CD4-positive, alpha-beta memory T cell (primary cell): ENCODE measurements around the gene CACNG1. TPM values are rescaled to one million over a fixed set of nuclear protein-coding genes. Genes with fewer than 3 reads are reported as not detected.
"Not testable (repeated sequence)": the region's sequence is repeated elsewhere in the genome, so short reads cannot be mapped to it uniquely, and the experiment has no call there.

Source experiments
- CTCF ChIA-PET: fragments of 350-600 bp; sonication (Branson Sonifier 250); formaldehyde crosslinking; loops from one replicate; lab custom pipeline; 2021; ENCODE audit warnings: inconsistent platforms; ENCODE audit not compliant: partially characterized antibody; lab: Charles Lee
- POLR2A ChIA-PET: fragments of 350-600 bp; sonication (Branson Sonifier 250); formaldehyde crosslinking; loops from one replicate; lab custom pipeline; 2021; ENCODE audit not compliant: partially characterized antibody; lab: Charles Lee
- DNase-seq, 5 donors: peaks; one replicate each; pipeline versions ENCODE4 v3.0.0 to v3.0.0-alpha.2; 2020 to 2022; ENCODE audit warnings: mixed read lengths in 1 of 5
- H3K27ac ChIP-seq: one replicate; pipeline ENCODE4 v1.7.0; 2013; ENCODE audit warnings: low read depth, low read length
- H3K27me3 ChIP-seq: 2 replicates; pipeline ENCODE4 v1.7.0; 2013; ENCODE audit warnings: mild to moderate bottlenecking, low read length, moderate library complexity; ENCODE audit not compliant: insufficient read depth
- H3K36me3 ChIP-seq: 2 replicates; pipeline ENCODE4 v1.7.0; 2013; ENCODE audit warnings: mild to moderate bottlenecking, low read length, moderate library complexity; ENCODE audit not compliant: insufficient read depth
- H3K4me1 ChIP-seq: 2 replicates; pipeline ENCODE4 v1.7.0; 2013; ENCODE audit warnings: mild to moderate bottlenecking, low read length, moderate library complexity; ENCODE audit not compliant: insufficient read depth
- H3K4me3 ChIP-seq, 2 donors: one replicate each; pipeline ENCODE4 v1.7.0; 2013; ENCODE audit warnings: low read length in 2 of 2, mild to moderate bottlenecking in 1 of 2
- H3K9me3 ChIP-seq, 2 donors: one replicate each; pipeline ENCODE4 v1.7.0; 2013; ENCODE audit warnings: low read length in 2 of 2, control low read depth in 1 of 2; ENCODE audit not compliant: control insufficient read depth in 1 of 2
- H3K27ac Mint-ChIP-seq, 7 donors: one replicate each; pipeline ENCODE4 v1.8.0; 2020 to 2021; ENCODE audit warnings: mixed read lengths in 7 of 7, mild to moderate bottlenecking in 6 of 7, inconsistent platforms in 3 of 7, moderate library complexity in 3 of 7
- H3K27me3 Mint-ChIP-seq, 2 donors: one replicate each; pipeline ENCODE4 v1.8.0; 2020 to 2021; ENCODE audit warnings: mixed read lengths in 2 of 2
- H3K36me3 Mint-ChIP-seq, 2 donors: one replicate each; pipeline ENCODE4 v1.8.0; 2020 to 2021; ENCODE audit warnings: mixed read lengths in 2 of 2, inconsistent platforms in 1 of 2, mild to moderate bottlenecking in 1 of 2
- H3K4me1 Mint-ChIP-seq, 4 donors: one replicate each; pipeline ENCODE4 v1.8.0; 2020 to 2021; ENCODE audit warnings: mixed read lengths in 4 of 4, mild to moderate bottlenecking in 1 of 4
- H3K4me3 Mint-ChIP-seq, 8 donors: one replicate each; pipeline ENCODE4 v1.8.0; 2020 to 2021; ENCODE audit warnings: mixed read lengths in 8 of 8, mild to moderate bottlenecking in 7 of 8, moderate library complexity in 6 of 8, inconsistent platforms in 3 of 8
- H3K9me3 Mint-ChIP-seq, 8 donors: one replicate each; pipeline ENCODE4 v1.8.0; 2020 to 2021; ENCODE audit warnings: mixed read lengths in 8 of 8, mild to moderate bottlenecking in 5 of 8, inconsistent platforms in 3 of 8, moderate library complexity in 1 of 8
- intact Hi-C: fragments of 100-400 bp; cut with micrococcal nuclease; formaldehyde crosslinking; loops from one replicate; pipeline ENCODE4 v1.15.1; 2023
- polyA plus RNA-seq, 2 donors: library from polyadenylated mRNA; unstranded; fragments of 300-500 nt; fragmentation: Illumina TruSeq; gene quantifications; one replicate each; pipeline ENCODE4 v1.2.3, GENCODE V29; 2021
- total RNA-seq, 2 experiments: library from RNA; stranded (reverse); gene quantifications; one replicate each; pipeline ENCODE4 v1.2.3, GENCODE V29; 2021

The CACNG1 gene
- total and polyA plus RNA-seq, 4 experiments from 2014 or later, result not detected

GRCh38 chr17:67093348-67093747, 49.0 kb downstream of the CACNG1 start:
- H3K27ac Mint-ChIP-seq, result peak overlapping the region in 3 of 7 donors; percentile 1 to 48 (median 13)
- H3K4me3 Mint-ChIP-seq, result no peak overlapping the region
- no peaks in the 10 kb centered on the region for H3K9me3 Mint-ChIP-seq
- Histone ChIP-seq H3K36me3 (peaks cover 6% of the 10 kb centered on the region), H3K4me3 (no peak overlapping the region), H3K9me3 (no peaks in the 10 kb centered on the region), H3K27ac (no peak overlapping the region), H3K4me1 (peaks cover 15% of the 10 kb centered on the region), H3K27me3 (no peaks in the 10 kb centered on the region)
- no peaks in the 10 kb centered on the region for H3K27me3 Mint-ChIP-seq
- ChIA-PET CTCF (no interaction called here), POLR2A (no interaction called here)
- intact Hi-C loops, result no loop called here
- DNase-seq, result no peak
- H3K36me3 Mint-ChIP-seq, result peaks cover 29 to 33% of the 10 kb centered on the region in 2 donors
- H3K4me1 Mint-ChIP-seq, result peaks cover 31 to 55% (median 45%) of the 10 kb centered on the region in 4 donors

DNA sequence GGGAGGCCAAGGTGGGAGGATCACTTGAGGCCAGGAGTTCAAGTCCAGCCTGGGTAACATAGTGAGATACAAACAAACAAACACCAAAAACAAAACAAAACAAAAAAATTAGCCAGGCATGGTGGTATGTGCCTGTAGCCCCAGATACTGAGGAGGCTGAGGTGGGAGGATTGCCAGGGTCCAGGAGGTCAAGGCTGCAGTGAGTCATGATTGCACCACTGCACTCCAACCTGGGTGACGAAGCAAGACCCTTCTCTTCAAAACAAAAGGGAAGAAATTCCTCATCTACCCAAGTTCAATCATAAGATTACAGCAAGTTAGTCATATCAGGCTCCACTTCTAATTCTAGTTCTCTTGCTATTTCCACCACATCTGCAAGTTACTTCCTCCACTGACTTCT, 50.9 kb downstream of the CACNG1 start:
- POLR2A ChIA-PET, result not testable (repeated sequence)
- CTCF ChIA-PET, result interaction anchor here (0.6 kb wide), 1 partner anchor 196 kb away, joined by 3 read pairs; no protein-coding TSS in a partner anchor

DNA sequence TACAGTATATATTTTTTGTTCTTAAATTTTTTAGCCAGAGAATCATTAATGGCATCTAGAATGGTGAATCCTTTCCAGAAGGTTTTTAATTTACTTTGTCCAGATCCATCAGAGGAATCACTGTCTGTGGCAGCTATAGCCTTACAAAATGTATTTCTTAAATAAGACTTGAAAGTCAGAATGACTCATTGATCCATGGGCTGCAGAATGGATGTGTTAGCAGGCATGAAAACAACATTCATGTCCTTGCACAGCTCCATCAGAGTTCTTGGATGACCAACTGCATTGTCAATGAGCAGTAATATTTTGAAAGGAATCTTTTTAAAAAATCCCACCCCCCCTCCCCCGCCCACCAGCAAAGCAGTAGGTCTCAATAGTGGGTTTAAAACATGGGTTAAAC, 51.4 kb downstream of the CACNG1 start:
- Mint-ChIP-seq H3K27me3 (no peaks in the 10 kb centered on the region), H3K4me1 (peaks cover 34 to 58% (median 45%) of the 10 kb centered on the region in 4 donors), H3K27ac (no peak overlapping the region), H3K9me3 (no peaks in the 10 kb centered on the region), H3K4me3 (no peak overlapping the region), H3K36me3 (peaks cover 26 to 29% of the 10 kb centered on the region in 2 donors)
- no peaks in the 10 kb centered on the region for H3K9me3 ChIP-seq
- H3K4me1 ChIP-seq, result peaks cover 15% of the 10 kb centered on the region
- H3K27me3 ChIP-seq, result no peaks in the 10 kb centered on the region
- POLR2A ChIA-PET, result interaction anchor here (1.0 kb wide), 1 partner anchor 13 kb away, joined by 3 read pairs; no protein-coding TSS in a partner anchor
- intact Hi-C loops, result no loop called here
- H3K27ac ChIP-seq, result no peak overlapping the region
- no peak overlapping the region for H3K4me3 ChIP-seq
- H3K36me3 ChIP-seq, result peaks cover 6% of the 10 kb centered on the region
- no peak for DNase-seq
- CTCF ChIA-PET, result interaction anchor here (0.6 kb wide), 1 partner anchor 196 kb away, joined by 3 read pairs; no protein-coding TSS in a partner anchor

More for the DNA sequence above, 50.9 kb downstream of the CACNG1 start:
- H3K4me1 ChIP-seq, result peaks cover 15% of the 10 kb centered on the region
- H3K9me3 ChIP-seq, H3K27me3 ChIP-seq, intact Hi-C loops, H3K9me3 Mint-ChIP-seq, H3K4me3 Mint-ChIP-seq, H3K4me3 ChIP-seq, H3K27me3 Mint-ChIP-seq, H3K27ac Mint-ChIP-seq, DNase-seq, H3K27ac ChIP-seq, H3K36me3 ChIP-seq: not testable (repeated sequence)
- H3K36me3 Mint-ChIP-seq, result peaks cover 25 to 27% of the 10 kb centered on the region in 2 donors
- peaks cover 34 to 54% (median 46%) of the 10 kb centered on the region in 4 donors for H3K4me1 Mint-ChIP-seq

DNA sequence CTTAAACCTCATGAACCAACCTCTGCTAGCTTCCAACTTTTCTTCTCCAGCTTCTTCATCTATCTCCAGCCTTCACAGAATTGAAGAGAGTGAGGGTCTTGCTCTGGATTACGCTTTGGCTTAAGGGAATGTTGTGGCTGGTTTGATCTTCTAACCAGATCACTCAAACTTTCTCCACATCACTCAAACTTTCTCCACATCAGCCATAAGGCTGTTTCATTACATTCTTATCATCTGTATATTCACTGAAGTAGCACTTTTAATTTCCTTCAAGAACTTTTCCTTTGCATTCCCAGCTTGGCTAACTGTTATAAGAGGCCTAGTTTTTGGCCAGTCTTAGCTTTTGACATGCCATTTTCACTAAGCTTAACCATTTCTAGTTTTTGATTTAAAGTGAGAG, 52.3 kb downstream of the CACNG1 start:
- H3K36me3 ChIP-seq, result peaks cover 6% of the 10 kb centered on the region
- no peaks in the 10 kb centered on the region for H3K9me3 ChIP-seq
- no peaks in the 10 kb centered on the region for H3K27me3 Mint-ChIP-seq
- peak overlapping the region in 1 of 8 donors; percentile 25 for H3K4me3 Mint-ChIP-seq
- peaks cover 37 to 62% (median 49%) of the 10 kb centered on the region in 4 donors for H3K4me1 Mint-ChIP-seq
- no peak for DNase-seq
- CTCF ChIA-PET, result interaction anchor here (1.0 kb wide), 1 partner anchor 9 kb away, joined by 4 read pairs; no protein-coding TSS in a partner anchor
- H3K4me3 ChIP-seq, result no peak overlapping the region
- intact Hi-C loops, result no loop called here
- H3K36me3 Mint-ChIP-seq, result peaks cover 29 to 31% of the 10 kb centered on the region in 2 donors
- H3K27ac ChIP-seq, result no peak overlapping the region
- peaks cover 16% of the 10 kb centered on the region for H3K4me1 ChIP-seq
- peak overlapping the region in 4 of 7 donors; percentile 19 to 77 (median 29) for H3K27ac Mint-ChIP-seq
- no peaks in the 10 kb centered on the region for H3K27me3 ChIP-seq
- POLR2A ChIA-PET, result interaction anchor here (1.0 kb wide), 1 partner anchor 14 kb away, joined by 3 read pairs; no protein-coding TSS in a partner anchor
- no peaks in the 10 kb centered on the region for H3K9me3 Mint-ChIP-seq

DNA sequence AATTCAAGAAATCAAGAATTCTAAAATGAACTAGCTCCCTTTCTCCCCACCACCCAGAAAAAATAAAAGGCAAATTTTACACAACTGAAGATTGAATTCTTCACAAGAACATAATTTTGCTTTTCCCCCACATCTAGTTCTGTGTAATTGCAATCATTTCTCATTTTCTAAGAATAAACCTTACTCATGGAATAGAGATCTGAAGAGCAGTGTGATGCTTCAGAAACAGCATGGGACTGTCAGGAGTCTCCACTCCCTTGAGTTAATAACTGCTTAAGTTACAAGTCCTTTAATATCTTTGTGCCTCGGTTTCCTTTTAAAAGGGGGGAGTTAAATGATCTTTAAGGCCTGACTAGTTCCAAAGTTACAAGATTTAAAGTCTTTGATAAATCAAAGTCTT, 53.7 kb downstream of the CACNG1 start:
- ChIA-PET CTCF (no interaction called here), POLR2A (no interaction called here)
- Histone ChIP-seq H3K9me3 (no peaks in the 10 kb centered on the region), H3K27ac (no peak overlapping the region), H3K4me3 (no peak overlapping the region), H3K27me3 (no peaks in the 10 kb centered on the region), H3K36me3 (peaks cover 6% of the 10 kb centered on the region), H3K4me1 (peaks cover 24% of the 10 kb centered on the region)
- Mint-ChIP-seq H3K36me3 (peaks cover 29 to 35% of the 10 kb centered on the region in 2 donors), H3K27me3 (no peaks in the 10 kb centered on the region), H3K4me1 (peaks cover 40 to 59% (median 53%) of the 10 kb centered on the region in 4 donors), H3K4me3 (no peak overlapping the region), H3K27ac (peak overlapping the region in 1 of 7 donors; percentile 61), H3K9me3 (no peaks in the 10 kb centered on the region)
- intact Hi-C loops, result no loop called here
- no peak for DNase-seq

- H3K4me3 ChIP-seq, H3K4me3 Mint-ChIP-seq, intact Hi-C loops, DNase-seq, H3K27me3 ChIP-seq, CTCF ChIA-PET, H3K27me3 Mint-ChIP-seq, H3K9me3 Mint-ChIP-seq, POLR2A ChIA-PET, H3K27ac ChIP-seq, H3K9me3 ChIP-seq: not testable (repeated sequence)
- peaks cover 29 to 53% (median 44%) of the 10 kb centered on the region in 4 donors for H3K4me1 Mint-ChIP-seq
- Histone ChIP-seq H3K36me3 (peaks cover 30% of the 10 kb centered on the region), H3K4me1 (peaks cover 14% of the 10 kb centered on the region)
- peaks cover 58 to 71% of the 10 kb centered on the region in 2 donors for H3K36me3 Mint-ChIP-seq
- peak overlapping the region in 1 of 7 donors; percentile 7 for H3K27ac Mint-ChIP-seq
Observed at GRCh38 chr17:67104641-67105040, 60.3 kb downstream of the CACNG1 start.

GRCh38 chr17:67105213-67105612, 60.9 kb downstream of the CACNG1 start:
- intact Hi-C loops, result no loop called here
- Histone ChIP-seq H3K27ac (no peak overlapping the region), H3K36me3 (peaks cover 30% of the 10 kb centered on the region), H3K27me3 (no peaks in the 10 kb centered on the region), H3K4me3 (no peak overlapping the region), H3K4me1 (peaks cover 14% of the 10 kb centered on the region), H3K9me3 (no peaks in the 10 kb centered on the region)
- Mint-ChIP-seq H3K36me3 (peaks cover 58 to 72% of the 10 kb centered on the region in 2 donors), H3K9me3 (peaks cover 0 to 2% (median 0%) of the 10 kb centered on the region in 8 donors), H3K27ac (no peak overlapping the region), H3K4me3 (no peak overlapping the region), H3K27me3 (no peaks in the 10 kb centered on the region), H3K4me1 (peaks cover 26 to 47% (median 41%) of the 10 kb centered on the region in 4 donors)
- CTCF ChIA-PET, result interaction anchor here (1.0 kb wide), 2 partner anchors 9 to 22 kb away, joined by 3 to 4 read pairs; no protein-coding TSS in a partner anchor
- POLR2A ChIA-PET, result no interaction called here
- DNase-seq, result no peak
